ENCODE data around the gene PLB1.
"Not testable (repeated sequence)": the region's sequence is repeated elsewhere in the genome, so short reads cannot be mapped to it uniquely, and the experiment has no call there.

Gene PLB1

GRCh38 chr2:28538134-28538533 is 42.3 kb downstream of the PLB1 start:
- DNase-seq (ENCODE audit: low read depth), result no peak

DNA sequence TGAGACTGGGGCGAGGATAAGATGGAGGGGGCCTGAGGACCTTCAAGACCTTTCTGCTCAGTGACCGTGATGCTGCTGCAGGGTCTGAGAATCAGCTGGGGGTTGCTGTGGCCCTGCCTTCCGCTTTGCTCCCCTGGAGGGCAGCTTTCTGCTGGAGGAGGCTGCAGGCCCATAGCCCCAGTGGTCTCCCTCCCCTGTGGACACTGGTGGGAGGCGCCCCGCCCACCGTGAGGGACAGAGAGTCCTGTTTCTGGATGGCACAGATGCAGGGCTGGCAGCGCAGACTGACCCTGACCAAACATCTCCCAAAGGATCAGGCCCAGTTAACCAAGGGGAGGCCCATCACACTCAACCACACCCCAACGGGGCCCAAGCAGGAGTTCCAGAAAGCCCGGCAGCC is 42.8 kb downstream of the PLB1 start:
- DNase-seq (ENCODE audit: low read depth), result no peak

- no peak for DNase-seq (ENCODE audit: low read depth)
Observed at GRCh38 chr2:28539118-28539541, 43.3 kb downstream of the PLB1 start.

DNA sequence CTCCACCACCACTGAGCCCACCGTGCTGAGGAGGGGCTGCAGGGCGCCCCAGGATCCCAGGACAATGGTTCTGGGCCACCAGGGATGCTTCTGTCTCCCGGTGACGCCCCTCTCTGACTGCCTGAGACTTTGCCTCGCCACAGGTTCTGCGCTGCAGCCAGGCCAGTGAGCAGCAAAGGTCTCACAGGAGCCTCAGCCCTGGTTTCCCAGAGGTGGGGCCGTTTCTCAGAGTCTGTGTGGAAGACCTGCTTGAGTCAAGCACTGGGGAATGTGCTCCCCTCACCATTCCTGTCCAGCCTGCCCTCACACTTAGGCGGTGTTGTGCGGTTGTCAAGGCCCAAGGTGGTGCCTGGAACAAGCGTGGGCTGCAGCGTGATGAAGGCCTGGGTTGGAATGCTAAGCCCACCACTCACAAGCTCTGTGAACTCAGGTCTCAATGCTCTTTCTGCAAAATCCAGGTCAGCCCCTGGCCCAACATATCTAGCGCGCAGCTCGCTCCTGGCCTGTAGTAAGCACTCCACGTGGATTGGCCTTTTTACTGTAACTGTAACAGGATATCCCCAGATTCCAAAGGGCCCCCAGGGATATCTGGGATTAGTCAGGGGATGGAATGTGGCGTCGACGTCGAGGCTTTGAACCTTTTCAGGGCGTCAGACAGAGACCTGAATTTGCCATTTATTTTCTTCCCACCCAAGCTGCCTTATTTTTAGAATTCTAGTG is 47.6 kb downstream of the PLB1 start:
- no peak for DNase-seq (ENCODE audit: low read depth)

- no peak for DNase-seq (ENCODE audit: low read depth)
Observed at GRCh38 chr2:28544036-28544346, 48.1 kb downstream of the PLB1 start.

- DNase-seq (ENCODE audit: low read depth), result no peak
Observed at GRCh38 chr2:28544405-28544921, 48.6 kb downstream of the PLB1 start.

- DNase-seq (ENCODE audit: low read depth), result no peak
Observed at GRCh38 chr2:28544922-28545589, 49.2 kb downstream of the PLB1 start.

DNA sequence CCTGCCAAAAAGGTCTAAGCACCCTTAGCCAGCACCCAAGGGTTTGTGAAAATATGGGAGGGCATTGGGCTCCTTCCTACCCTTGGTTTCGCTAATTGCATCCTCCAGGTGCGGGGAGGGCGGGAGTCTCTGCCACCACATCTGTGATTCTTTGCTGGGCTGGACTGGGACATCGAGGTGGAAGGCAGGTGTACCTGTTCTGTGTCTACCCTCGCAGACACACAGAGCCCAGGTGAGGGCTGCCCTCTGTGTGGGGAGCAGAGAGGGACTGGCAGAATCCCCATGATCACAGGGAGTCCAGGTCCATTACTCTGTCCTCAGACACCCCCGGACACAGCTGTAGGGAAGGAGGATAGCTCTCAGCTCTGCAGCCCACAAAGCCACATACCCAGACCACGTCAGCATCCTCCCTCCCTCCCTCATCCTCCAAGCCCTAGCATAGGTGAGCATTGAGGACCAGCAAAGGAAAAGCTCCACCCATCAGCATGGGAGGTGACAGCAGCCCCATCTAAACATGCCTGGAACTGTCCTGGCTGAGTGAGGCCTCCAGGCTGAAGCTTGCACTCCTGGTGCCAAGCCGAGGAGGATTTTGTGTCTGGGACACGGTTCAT is 49.8 kb downstream of the PLB1 start:
- no peak for DNase-seq (ENCODE audit: low read depth)

DNA sequence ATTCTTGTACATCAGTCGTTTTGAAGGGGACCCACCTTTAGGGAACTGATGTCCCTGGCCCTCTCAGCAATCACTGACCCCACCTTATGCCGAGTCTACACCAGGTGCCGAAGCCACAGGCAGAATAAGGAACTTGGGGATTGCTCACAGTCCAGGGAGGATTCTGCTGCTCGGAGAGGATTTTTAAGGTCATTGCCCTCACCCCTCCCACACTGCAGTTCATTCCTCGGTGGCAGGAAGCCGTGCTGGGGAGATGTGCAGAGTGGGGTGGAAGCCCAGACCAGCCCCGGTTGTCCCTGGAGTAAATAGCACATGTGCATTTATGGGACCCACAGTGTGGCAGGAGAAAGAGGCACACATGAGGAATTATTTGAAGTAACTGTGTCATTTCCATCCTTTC is 50.4 kb downstream of the PLB1 start:
- no peak for DNase-seq (ENCODE audit: low read depth)

DNA sequence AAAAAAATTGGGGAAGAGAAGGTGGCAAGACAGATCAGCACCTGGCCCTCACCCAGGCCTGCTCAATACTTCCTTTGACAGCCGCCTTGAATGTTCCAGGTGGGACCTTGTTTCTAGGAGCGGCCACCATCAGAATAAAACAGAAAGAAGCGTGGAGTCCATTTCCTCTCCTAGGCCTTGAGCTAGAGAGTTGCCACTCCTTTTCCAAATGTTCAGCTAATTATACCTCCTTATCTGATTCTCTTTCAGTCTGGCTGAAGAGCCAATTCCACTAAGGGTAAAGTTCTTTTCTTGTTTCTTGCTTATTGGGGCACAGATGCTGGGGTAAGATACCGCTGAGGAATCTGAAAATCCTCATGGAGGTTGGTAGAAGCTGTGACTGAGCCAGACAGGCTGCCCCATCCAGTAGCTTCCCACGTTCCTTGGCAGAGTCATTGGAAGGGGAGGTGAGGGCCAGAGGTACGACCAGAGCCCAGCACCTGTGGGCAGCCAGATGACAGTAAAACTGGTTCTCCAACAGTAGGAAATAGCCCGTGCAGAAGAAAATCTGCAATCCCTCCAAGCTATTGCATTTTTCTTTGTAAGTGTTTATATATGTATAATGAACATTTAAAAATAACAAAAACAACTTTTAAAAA is 51.5 kb downstream of the PLB1 start:
- no peak for DNase-seq (ENCODE audit: low read depth)

DNA sequence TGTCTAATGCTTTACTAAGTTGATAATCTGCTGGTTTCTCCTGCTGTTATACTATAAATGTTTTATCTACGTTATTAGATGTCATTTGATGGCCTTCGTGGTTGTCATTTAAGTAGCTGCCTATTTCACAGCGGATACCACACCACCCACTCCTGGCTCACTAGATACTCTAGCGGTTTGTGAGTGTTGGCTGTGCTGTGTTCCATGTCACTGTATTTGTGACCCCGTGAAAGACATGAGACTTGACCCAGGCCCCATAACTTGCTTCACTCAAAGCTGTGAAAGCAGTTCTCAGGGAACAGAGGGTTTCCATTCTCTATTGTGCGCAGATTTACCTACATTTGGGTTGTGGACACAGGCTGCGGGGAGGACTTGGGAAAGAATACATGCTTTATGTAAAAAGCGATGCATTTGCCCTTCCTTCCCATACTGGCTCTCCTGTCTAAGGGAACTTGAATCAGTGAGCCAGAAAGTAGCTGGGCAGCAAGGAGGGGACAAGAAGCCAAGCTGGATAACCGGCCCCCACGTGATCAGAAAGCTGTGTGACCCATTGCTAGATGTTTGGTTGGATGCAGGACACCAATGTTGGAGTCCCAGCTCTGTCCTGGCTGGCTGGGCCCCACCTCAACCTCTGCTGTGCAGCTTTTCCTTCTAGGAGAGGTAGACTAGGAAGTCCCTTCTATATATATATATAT is 52.2 kb downstream of the PLB1 start:
- no peak for DNase-seq (ENCODE audit: low read depth)

DNA sequence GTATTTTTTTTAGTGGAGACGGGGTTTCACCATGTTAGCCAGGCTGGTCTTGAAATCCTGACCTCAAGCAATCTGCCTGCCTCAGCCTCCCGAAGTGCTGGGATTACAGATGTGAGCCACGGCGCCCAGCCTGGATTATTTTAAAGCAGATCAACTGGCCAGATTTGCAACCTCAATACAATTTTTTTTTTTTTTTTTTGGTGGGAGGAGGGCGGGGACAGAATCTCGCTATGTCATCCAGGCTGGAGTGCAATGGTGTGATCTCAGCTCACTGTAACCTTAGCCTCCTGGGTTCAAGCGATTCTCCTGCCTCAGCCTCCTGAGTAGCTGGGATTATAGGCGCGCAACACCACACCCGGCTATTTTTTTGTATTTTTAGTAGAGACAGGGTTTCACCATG is 54.5 kb downstream of the PLB1 start:
- DNase-seq (ENCODE audit: low read depth), result not testable (repeated sequence)

DNA sequence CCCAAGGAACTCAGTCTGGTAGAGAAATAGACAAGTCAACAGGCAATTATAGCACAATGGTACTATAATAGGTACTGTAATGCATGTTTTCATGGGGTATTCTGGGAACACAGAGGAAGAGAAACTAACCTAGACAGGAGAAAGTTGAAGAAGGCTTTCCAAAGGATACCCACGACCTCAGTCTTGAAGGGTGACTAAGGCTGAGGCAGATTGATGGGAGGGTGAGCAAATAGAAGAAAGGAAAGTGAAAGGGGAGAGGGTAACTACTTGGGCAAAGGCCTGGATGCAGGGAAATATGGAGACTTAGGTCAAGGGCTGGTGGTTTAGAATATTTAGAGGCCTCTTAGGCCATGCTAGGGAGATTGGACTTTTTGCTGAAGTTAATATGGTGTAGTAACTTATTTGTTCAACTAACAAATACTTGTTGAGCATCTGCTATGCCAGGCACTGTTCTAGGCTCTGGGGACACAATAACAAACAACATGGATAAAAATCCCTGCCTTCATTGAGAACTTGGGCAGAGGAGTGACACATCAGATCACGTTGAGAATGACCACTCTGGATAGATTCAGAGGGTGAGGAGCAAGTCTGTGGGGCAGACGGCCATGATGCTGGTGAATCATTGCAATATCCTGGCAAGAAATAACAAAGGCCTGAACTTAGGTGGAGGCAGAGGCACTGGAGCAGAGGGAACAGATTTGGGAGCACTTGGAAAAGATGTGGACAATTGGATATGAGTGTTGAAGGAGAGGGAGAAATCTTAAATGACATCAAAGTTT is 56.4 kb downstream of the PLB1 start:
- no peak for DNase-seq (ENCODE audit: low read depth)

DNA sequence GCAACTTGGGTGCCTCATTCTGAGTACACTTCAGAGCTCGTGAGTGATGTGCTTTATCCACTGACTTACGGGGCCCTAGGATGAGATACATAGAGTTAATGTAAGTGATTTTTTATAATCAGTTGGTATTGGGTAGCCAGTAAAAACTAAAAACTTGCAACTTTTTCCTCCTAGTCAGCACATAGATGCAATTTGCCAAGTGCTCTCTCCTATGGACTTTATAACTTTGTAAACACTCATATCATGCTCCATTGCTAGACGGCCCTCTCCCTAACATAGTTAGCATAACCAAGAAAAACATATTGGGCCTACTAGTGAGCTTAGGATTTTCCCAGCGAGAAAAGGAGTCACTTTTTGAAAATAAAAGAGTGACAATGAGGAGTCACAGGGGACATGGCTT is 60.4 kb downstream of the PLB1 start:
- DNase-seq (ENCODE audit: low read depth), result no peak

DNA sequence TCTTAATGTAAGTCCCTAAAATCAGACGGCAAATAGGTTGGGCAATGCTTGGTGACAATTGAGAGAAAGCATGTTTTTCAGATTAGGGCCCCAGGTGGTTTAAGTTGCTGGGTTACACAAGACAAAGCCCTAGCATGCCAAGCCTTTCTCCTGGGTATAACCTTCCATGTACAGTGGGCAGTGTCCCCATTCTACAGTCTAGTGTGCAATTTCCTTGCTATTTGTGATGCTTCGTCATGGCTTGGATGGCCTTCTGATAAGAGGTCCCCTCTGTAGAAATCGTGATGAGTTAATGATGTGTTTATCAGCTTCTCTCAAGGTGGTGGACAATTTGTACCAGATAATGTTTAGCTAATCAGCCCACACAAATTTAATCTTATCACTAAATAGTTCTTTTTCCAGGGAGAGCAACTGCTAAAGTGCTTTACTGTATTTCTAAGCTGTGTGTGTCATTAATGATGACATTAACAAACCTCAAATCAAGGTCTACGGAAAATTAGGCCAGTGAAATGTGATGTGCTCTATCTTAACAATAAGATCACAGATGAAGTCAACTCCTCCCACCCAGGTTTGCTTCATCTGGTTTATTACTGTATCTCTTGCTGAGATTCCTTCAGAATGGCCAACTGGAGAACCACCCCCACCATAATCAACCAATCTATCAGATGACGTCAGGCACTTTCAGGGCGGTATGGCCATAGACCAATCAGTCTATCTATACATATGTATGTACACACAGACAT is 61.7 kb downstream of the PLB1 start:
- DNase-seq (ENCODE audit: low read depth), result no peak

DNA sequence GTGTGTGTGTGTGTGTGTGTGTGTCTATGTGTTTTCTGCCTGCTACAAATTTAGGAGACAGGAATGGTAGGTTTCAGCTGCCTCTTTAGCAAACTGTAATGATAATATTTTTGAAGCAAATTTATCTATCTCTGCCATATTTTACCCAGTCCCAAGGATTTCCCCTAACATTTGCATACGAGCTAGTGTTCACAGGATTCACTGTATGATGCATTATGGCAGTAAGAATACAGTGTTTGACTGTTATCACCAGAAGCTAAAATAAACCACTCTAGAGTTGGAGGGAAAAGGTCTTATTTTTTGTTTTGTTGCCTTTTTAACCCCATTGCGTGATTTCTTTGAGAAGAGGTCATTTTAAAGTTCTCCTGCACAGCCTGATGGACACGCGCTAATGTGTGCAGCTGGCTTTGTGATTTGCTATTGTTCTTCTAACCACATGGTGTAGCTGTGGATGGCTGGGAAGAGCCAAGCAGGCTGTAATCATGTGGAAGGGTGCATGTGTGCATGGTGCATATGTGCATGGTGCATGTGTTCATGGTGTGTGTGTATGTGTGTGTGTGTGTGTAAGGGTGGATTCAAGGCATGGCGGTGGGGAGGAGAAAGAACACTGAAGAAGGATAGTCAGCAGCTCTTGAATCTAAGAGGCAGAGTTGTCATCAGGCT is 62.4 kb downstream of the PLB1 start:
- DNase-seq (ENCODE audit: low read depth), result no peak

GRCh38 chr2:28558918-28559317 is 63.1 kb downstream of the PLB1 start:
- no peak for DNase-seq (ENCODE audit: low read depth)

GRCh38 chr2:28563869-28564268 is 68.0 kb downstream of the PLB1 start:
- no peak for DNase-seq (ENCODE audit: low read depth)

- DNase-seq (ENCODE audit: low read depth), result no peak
Observed at GRCh38 chr2:28564346-28564745, 68.5 kb downstream of the PLB1 start.

- DNase-seq (ENCODE audit: low read depth), result no peak
Observed at GRCh38 chr2:28565033-28565432, 69.2 kb downstream of the PLB1 start.
